Measurements from ENCODE around the gene ZNF664. TPM values are rescaled to one million over a fixed set of nuclear protein-coding genes. Genes with fewer than 3 reads are reported as not detected.
A peak's percentile ranks its signal among the peaks of the same experiment; 100 is the strongest.

ZNF664 gene
- total RNA-seq, 1 experiment from 2014 or later, result 87.6 TPM

DNA sequence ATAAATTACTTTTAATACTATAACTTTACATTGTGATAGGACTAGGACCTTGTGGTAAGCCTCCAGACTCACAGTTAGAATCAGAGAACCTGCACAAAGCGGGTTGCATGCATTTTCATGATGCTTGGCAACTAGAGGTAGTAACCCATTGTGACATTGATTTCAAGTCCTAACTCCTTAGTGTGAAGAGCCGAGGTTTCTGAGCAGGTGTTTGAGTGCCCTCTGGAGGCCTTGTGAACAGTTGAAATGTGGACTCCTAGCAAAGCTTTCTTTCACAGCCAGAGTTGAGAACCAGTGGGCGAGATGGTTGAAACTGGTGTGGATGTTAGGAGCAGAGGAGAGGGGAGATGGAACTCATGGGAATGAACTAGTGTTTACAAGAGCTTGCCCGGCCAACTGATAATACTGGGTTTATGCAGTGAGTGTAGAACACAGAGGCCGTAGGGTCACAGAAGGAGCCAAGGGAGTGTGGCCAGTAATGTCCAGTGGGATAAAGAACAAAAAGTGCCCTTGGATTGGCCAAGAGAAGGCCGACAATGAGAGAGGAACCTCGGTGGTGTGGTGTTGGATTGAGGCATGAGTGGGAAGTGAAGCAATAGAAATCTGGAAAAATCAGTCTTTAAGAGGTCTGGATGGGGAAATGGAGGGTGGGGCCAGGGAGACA lies 10.9 kb downstream of the ZNF664 start:
- no peaks in the 10 kb centered on the region for H3K27me3 ChIP-seq (ENCODE audit: insufficient read depth, low read depth)
- H4K20me1 ChIP-seq (ENCODE audit: insufficient read depth), result peaks cover 34% of the 10 kb centered on the region
- intact Hi-C loops (cut with micrococcal nuclease; ENCODE audit: unreplicated experiment), result loop anchor here (1.0 kb wide), 1 partner anchor 183 kb away; no protein-coding TSS in a partner anchor
- H3K4me2 ChIP-seq, result no peak overlapping the region
- BruUV-seq (replicated peaks), result no TSS peak
- no peaks in the 10 kb centered on the region for H3K4me1 ChIP-seq (replicated peaks; ENCODE audit: insufficient read depth)
- no peaks in the 10 kb centered on the region for H3K9me2 ChIP-seq (ENCODE audit: insufficient read depth)
- no peaks in the 10 kb centered on the region for H3F3A ChIP-seq (ENCODE audit: insufficient read depth, low read depth)
- H3K9me3 ChIP-seq (ENCODE audit: insufficient read depth, low read depth), result no peaks in the 10 kb centered on the region
- H3K4me3 ChIP-seq, result no peak overlapping the region
- no peak overlapping the region for H2AFZ ChIP-seq
- ChIA-PET CTCF (no interaction called here), POLR2A (ENCODE audit: unreplicated experiment) (no interaction called here)
- H3K27ac ChIP-seq, result no peak overlapping the region
- TF ChIP-seq EZH2 (IDR thresholded peaks at IDR 0.05; ENCODE audit: low read depth), result no peak
- TF ChIP-seq CTCF (conservative IDR thresholded peaks at IDR 0.05), result peak; percentile 69
- H3K79me2 ChIP-seq (ENCODE audit: low read depth), result peaks cover 11% of the 10 kb centered on the region; the same call in 1 of the 2 replicates
- peak; percentile 11 to 52 for DNase-seq
- no peaks in the 10 kb centered on the region for H3K36me3 ChIP-seq (ENCODE audit: low read depth)

DNA sequence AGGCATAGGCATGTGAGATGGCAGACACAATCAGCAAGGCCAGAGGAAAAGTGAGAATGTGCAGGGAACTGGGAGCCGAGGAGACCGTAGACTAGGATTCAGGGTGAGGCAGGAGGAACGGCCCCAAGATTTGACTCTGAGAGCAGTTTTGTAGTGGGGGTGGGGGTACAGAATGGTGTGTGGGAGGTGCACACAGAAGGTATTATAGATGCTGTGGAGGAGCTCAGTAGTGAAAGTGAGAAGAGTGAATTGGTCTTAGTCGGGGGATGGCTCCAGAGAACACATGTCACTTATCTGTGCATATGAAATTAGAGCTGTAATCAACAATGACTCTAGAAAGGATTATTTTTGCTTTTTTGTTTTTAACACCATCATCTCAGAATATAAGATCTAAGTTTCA lies 11.9 kb downstream of the ZNF664 start:
- H3K27ac ChIP-seq, result no peak overlapping the region
- CTCF ChIA-PET, result no interaction called here
- no TSS peak for BruUV-seq (replicated peaks)
- no peak overlapping the region for H3K4me2 ChIP-seq
- TF ChIP-seq CTCF (conservative IDR thresholded peaks at IDR 0.05), result no peak
- TF ChIP-seq EZH2 (IDR thresholded peaks at IDR 0.05; ENCODE audit: low read depth), result no peak
- peaks cover 34% of the 10 kb centered on the region for H4K20me1 ChIP-seq (ENCODE audit: insufficient read depth)
- no peaks in the 10 kb centered on the region for H3K9me3 ChIP-seq (ENCODE audit: insufficient read depth, low read depth)
- H3K4me1 ChIP-seq (replicated peaks; ENCODE audit: insufficient read depth), result no peaks in the 10 kb centered on the region
- H3K27me3 ChIP-seq (ENCODE audit: insufficient read depth, low read depth), result no peaks in the 10 kb centered on the region
- no peak for DNase-seq
- H3K79me2 ChIP-seq (ENCODE audit: low read depth), result peaks cover 11% of the 10 kb centered on the region; the same call in 1 of the 2 replicates
- H3K4me3 ChIP-seq, result no peak overlapping the region
- no peaks in the 10 kb centered on the region for H3F3A ChIP-seq (ENCODE audit: insufficient read depth, low read depth)
- POLR2A ChIA-PET (ENCODE audit: unreplicated experiment), result interaction anchor here (0.8 kb wide), 1 partner anchor 10 kb away, joined by 23 read pairs; no protein-coding TSS in a partner anchor
- intact Hi-C loops (cut with micrococcal nuclease; ENCODE audit: unreplicated experiment), result loop anchor here (1.0 kb wide), 1 partner anchor 184 kb away; no protein-coding TSS in a partner anchor
- H2AFZ ChIP-seq, result no peak overlapping the region
- no peaks in the 10 kb centered on the region for H3K36me3 ChIP-seq (ENCODE audit: low read depth)
- H3K9me2 ChIP-seq (ENCODE audit: insufficient read depth), result no peaks in the 10 kb centered on the region

DNA sequence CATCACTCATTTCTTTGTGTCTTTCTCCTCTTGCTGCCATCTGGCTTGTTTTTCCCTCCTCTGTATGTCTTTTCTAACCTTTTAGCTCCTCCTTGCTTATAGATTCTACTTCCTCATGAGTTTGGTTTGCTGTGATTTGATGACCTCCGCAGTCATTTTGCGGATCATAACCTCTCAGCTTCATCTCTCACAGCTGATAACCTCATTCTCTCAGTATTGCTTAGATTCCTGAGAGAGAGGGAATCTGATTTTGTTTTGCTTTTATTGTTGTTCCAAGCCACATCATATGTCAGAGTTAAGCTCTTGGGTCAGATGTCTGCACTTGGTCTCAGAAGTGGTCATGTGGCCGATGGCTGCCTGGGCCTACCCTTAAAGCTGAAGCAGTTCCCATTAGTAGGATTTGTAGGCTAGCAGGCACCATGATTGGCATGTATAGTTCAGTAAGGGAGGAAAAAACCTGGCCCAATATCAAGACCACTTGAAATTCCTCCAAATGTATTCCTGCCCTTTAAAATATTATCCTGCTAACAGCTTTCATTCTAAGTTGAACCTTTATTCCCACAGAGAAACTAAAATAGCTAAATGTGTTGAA lies 13.5 kb downstream of the ZNF664 start:
- H3K27me3 ChIP-seq (ENCODE audit: insufficient read depth, low read depth), result no peaks in the 10 kb centered on the region
- H4K20me1 ChIP-seq (ENCODE audit: insufficient read depth), result peaks cover 34% of the 10 kb centered on the region
- TF ChIP-seq CTCF (conservative IDR thresholded peaks at IDR 0.05), result no peak
- no peak for TF ChIP-seq EZH2 (IDR thresholded peaks at IDR 0.05; ENCODE audit: low read depth)
- intact Hi-C loops (cut with micrococcal nuclease; ENCODE audit: unreplicated experiment), result no loop called here
- no peaks in the 10 kb centered on the region for H3F3A ChIP-seq (ENCODE audit: insufficient read depth, low read depth)
- H3K4me1 ChIP-seq (replicated peaks; ENCODE audit: insufficient read depth), result peaks cover 7% of the 10 kb centered on the region; the same call in 1 of the 2 replicates
- H2AFZ ChIP-seq, result no peak overlapping the region
- CTCF ChIA-PET, result no interaction called here
- H3K36me3 ChIP-seq (ENCODE audit: low read depth), result no peaks in the 10 kb centered on the region
- no peaks in the 10 kb centered on the region for H3K9me2 ChIP-seq (ENCODE audit: insufficient read depth)
- POLR2A ChIA-PET (ENCODE audit: unreplicated experiment), result no interaction called here
- no peak overlapping the region for H3K27ac ChIP-seq
- H3K4me2 ChIP-seq, result no peak overlapping the region
- no peak for DNase-seq
- H3K4me3 ChIP-seq, result no peak overlapping the region
- BruUV-seq (replicated peaks), result no TSS peak
- peaks cover 5% of the 10 kb centered on the region; the same call in 1 of the 2 replicates for H3K79me2 ChIP-seq (ENCODE audit: low read depth)
- H3K9me3 ChIP-seq (ENCODE audit: insufficient read depth, low read depth), result no peaks in the 10 kb centered on the region
